Muscle layer of colon (tissue), 2 donors: ENCODE results near the gene ARID1B.

Source experiments
- H3K27ac ChIP-seq: one replicate; pipeline ENCODE4 v1.7.0; 2013; ENCODE audit warnings: low read depth, mild to moderate bottlenecking, low read length, moderate library complexity
- H3K27me3 ChIP-seq, 2 donors: one replicate each; pipeline ENCODE4 v1.7.0; 2013; ENCODE audit warnings: low read length in 2 of 2, mild to moderate bottlenecking in 2 of 2; ENCODE audit not compliant: insufficient read depth in 2 of 2, control insufficient read depth in 1 of 2
- H3K36me3 ChIP-seq: one replicate; pipeline ENCODE4 v1.7.0; 2013; ENCODE audit warnings: mild to moderate bottlenecking, low read length; ENCODE audit not compliant: insufficient read depth
- H3K4me1 ChIP-seq: one replicate; pipeline ENCODE4 v1.7.0; 2013; ENCODE audit warnings: mild to moderate bottlenecking, low read length; ENCODE audit not compliant: insufficient read depth
- H3K4me3 ChIP-seq, 2 donors: one replicate each; pipeline ENCODE4 v1.7.0; 2013; ENCODE audit warnings: low read length in 2 of 2, low read depth in 1 of 2, mild to moderate bottlenecking in 1 of 2, moderate library complexity in 1 of 2
- H3K9ac ChIP-seq: one replicate; pipeline ENCODE4 v1.7.0; 2013; ENCODE audit warnings: low read length
- H3K9me3 ChIP-seq: one replicate; pipeline ENCODE4 v1.7.0; 2013; ENCODE audit warnings: mild to moderate bottlenecking, low read length
- donor health status: abdominal sarcoma.
- donor health status: Adenocarcinoma of cecum.

Gene ARID1B

DNA sequence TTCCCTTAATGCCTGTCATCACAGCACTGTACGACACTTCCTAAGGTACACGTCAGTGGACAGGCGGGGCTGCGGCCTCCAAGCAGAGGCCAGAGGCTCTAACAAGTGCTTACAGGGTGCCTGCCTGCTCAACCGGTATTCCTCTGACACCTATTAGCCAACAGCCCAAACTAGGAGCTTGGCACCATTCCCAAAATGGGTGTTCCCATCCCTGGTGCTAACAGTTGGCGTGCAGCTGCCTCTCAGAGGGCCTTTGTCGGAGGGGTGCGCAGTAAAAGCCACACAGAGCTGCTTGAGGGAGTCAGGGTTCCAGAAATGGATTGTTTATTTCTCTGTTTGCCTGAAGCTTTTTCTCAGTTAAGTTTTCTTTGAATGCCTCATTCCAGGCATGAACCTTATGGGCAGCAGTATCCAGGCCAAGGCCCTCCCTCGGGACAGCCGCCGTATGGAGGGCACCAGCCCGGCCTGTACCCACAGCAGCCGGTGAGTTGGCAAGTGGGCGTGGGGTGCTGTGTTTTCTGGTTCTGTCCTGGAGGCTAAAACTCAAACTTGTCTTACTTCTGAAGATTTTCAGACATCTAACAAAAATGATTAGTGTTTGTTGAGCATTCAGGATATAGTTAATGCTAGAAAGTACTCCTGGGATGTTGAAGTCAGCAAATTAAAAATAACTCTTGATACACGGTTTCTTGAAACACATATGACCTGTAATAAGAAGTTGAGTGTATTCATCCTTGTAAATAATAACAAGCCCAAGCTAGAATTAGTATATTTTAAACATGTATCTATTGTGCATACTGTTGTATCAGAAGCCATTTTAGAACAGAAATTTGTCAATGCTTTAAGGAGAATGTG, 421.5 kb downstream of the ARID1B start:
- Histone ChIP-seq H3K9ac (no peak overlapping the region), H3K36me3 (peaks cover 36% of the 10 kb centered on the region), H3K4me1 (peaks cover 5% of the 10 kb centered on the region), H3K9me3 (no peaks in the 10 kb centered on the region), H3K4me3 (no peak overlapping the region), H3K27ac (no peak overlapping the region), H3K27me3 (no peaks in the 10 kb centered on the region)

DNA sequence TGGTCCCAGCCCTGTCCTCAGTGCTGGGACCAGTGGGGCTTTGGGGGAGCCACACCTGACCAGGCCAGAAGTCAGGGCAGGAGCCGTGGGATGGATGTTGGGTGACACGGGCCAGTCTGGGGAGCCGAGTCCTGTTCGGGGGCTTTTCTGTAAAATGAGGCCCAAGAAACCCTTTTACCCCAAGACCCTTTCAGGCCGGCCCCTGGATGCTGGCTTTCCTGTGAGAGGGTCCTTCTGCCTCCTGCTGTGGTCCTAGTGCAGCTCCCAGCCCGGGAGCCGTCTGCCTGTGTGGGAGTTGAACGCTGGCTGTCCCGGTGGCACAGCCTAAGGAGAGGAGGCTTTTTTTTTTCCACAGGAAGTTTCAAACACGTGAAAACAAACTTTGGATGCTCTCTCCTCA, 422.9 kb downstream of the ARID1B start:
- Histone ChIP-seq H3K27me3 (no peaks in the 10 kb centered on the region), H3K9ac (no peak overlapping the region), H3K4me1 (peaks cover 5% of the 10 kb centered on the region), H3K4me3 (no peak overlapping the region), H3K9me3 (no peaks in the 10 kb centered on the region), H3K36me3 (peaks cover 47% of the 10 kb centered on the region), H3K27ac (no peak overlapping the region)

DNA sequence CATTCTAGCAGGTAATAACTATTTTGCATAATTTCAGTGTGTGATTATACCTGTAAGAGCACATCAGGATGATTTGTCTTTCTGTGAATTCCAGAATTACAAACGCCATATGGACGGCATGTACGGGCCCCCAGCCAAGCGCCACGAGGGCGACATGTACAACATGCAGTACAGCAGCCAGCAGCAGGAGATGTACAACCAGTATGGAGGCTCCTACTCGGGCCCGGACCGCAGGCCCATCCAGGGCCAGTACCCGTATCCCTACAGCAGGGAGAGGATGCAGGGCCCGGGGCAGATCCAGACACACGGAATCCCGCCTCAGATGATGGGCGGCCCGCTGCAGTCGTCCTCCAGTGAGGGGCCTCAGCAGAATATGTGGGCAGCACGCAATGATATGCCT, 423.4 kb downstream of the ARID1B start:
- H3K4me1 ChIP-seq, result peaks cover 5% of the 10 kb centered on the region
- no peaks in the 10 kb centered on the region for H3K27me3 ChIP-seq
- H3K27ac ChIP-seq, result no peak overlapping the region
- no peaks in the 10 kb centered on the region for H3K9me3 ChIP-seq
- H3K36me3 ChIP-seq, result peaks cover 47% of the 10 kb centered on the region
- no peak overlapping the region for H3K4me3 ChIP-seq
- no peak overlapping the region for H3K9ac ChIP-seq

DNA sequence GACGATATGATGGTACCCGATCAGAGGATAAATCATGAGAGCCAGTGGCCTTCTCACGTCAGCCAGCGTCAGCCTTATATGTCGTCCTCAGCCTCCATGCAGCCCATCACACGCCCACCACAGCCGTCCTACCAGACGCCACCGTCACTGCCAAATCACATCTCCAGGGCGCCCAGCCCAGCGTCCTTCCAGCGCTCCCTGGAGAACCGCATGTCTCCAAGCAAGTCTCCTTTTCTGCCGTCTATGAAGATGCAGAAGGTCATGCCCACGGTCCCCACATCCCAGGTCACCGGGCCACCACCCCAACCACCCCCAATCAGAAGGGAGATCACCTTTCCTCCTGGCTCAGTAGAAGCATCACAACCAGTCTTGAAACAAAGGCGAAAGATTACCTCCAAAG, 423.9 kb downstream of the ARID1B start:
- Histone ChIP-seq H3K4me1 (peaks cover 5% of the 10 kb centered on the region), H3K27ac (no peak overlapping the region), H3K9me3 (no peaks in the 10 kb centered on the region), H3K4me3 (no peak overlapping the region), H3K36me3 (peaks cover 47% of the 10 kb centered on the region), H3K9ac (no peak overlapping the region), H3K27me3 (no peaks in the 10 kb centered on the region)

DNA sequence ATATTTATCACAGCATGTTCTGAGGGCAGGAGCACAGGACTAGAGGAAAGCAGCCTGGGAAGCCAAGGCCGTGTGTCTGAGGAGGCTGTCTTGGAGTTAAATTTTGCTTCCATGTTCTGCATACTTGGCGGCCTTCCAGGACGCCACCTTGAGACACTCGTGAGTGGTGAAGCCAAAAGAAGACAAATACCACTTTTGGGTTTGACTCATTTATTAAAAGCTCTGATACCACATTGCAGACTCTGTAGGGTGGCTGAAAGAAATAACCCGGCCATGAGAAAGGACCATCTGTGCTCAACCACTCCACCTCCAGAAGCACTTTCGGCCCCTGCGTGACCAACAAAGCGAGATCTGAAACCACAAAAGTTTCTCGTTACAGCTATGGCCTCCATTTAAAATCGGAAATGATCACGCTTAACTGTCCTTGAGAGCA, 426.1 kb downstream of the ARID1B start:
- peaks cover 3% of the 10 kb centered on the region for H3K4me1 ChIP-seq
- H3K9me3 ChIP-seq, result no peaks in the 10 kb centered on the region
- no peak overlapping the region for H3K27ac ChIP-seq
- H3K36me3 ChIP-seq, result peaks cover 51% of the 10 kb centered on the region
- no peaks in the 10 kb centered on the region for H3K27me3 ChIP-seq
- H3K4me3 ChIP-seq, result no peak overlapping the region
- no peak overlapping the region for H3K9ac ChIP-seq

DNA sequence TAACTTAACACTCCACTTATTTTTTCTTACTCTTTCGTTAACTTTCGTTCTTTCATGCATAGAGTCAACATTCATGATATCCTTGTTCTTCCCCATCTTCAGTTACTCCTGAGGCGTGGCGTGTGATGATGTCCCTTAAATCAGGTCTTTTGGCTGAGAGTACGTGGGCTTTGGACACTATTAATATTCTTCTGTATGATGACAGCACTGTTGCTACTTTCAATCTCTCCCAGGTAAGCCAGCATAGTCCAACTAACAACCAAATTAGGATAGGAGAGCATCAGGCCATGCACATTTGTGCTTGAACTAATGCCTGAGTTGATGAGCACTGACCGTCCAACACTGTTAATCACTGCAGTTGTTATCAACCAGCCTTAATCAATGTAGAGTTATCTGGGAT, 426.6 kb downstream of the ARID1B start:
- H3K9ac ChIP-seq, result no peak overlapping the region
- no peak overlapping the region for H3K27ac ChIP-seq
- H3K4me1 ChIP-seq, result no peaks in the 10 kb centered on the region
- H3K27me3 ChIP-seq, result no peaks in the 10 kb centered on the region
- H3K4me3 ChIP-seq, result no peak overlapping the region
- peaks cover 51% of the 10 kb centered on the region for H3K36me3 ChIP-seq
- no peaks in the 10 kb centered on the region for H3K9me3 ChIP-seq

DNA sequence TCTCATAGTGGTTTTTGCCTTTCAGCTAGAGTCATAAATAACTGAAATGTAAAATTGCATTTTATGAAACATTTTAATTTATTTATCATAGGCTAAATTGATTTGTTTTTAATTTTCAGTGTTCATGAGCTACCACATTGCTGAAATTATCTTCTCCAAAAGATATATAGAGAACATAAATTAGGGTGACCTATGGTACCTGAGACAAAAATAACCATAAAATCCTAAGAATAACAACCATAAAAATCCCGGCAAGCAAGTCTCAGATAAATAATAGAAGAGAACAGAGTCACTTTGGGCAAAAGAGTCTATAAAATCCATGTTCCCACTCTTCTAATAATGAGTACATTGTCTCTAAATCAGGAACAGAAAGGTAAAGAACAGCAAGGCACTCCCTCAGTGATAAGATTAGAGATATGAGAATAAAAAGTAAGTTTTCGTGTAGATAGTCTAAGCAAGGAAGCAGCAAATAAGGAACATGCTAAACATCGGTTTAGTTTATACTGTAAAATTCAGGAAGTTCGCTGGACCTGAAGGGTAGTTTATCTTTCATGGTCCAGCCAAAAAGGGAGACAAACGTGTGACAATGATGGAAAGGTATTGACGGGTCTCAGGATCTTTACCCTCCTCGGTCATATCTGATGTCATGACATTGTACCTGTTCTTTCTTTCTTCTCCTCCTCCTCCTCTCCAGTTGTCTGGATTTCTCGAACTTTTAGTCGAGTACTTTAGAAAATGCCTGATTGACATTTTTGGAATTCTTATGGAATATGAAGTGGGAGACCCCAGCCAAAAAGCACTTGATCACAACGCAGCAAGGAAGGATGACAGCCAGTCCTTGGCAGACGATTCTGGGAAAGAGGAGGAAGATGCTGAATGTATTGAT, 428.5 kb downstream of the ARID1B start:
- no peak overlapping the region for H3K27ac ChIP-seq
- no peak overlapping the region for H3K9ac ChIP-seq
- peaks cover 49% of the 10 kb centered on the region for H3K36me3 ChIP-seq
- no peaks in the 10 kb centered on the region for H3K9me3 ChIP-seq
- H3K27me3 ChIP-seq, result no peaks in the 10 kb centered on the region
- H3K4me1 ChIP-seq, result no peaks in the 10 kb centered on the region
- H3K4me3 ChIP-seq, result no peak overlapping the region

DNA sequence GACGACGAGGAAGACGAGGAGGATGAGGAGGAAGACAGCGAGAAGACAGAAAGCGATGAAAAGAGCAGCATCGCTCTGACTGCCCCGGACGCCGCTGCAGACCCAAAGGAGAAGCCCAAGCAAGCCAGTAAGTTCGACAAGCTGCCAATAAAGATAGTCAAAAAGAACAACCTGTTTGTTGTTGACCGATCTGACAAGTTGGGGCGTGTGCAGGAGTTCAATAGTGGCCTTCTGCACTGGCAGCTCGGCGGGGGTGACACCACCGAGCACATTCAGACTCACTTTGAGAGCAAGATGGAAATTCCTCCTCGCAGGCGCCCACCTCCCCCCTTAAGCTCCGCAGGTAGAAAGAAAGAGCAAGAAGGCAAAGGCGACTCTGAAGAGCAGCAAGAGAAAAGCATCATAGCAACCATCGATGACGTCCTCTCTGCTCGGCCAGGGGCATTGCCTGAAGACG, 429.2 kb downstream of the ARID1B start:
- Histone ChIP-seq H3K36me3 (peaks cover 42% of the 10 kb centered on the region), H3K4me1 (no peaks in the 10 kb centered on the region), H3K27ac (no peak overlapping the region), H3K9me3 (no peaks in the 10 kb centered on the region), H3K9ac (no peak overlapping the region), H3K27me3 (no peaks in the 10 kb centered on the region), H3K4me3 (no peak overlapping the region)

DNA sequence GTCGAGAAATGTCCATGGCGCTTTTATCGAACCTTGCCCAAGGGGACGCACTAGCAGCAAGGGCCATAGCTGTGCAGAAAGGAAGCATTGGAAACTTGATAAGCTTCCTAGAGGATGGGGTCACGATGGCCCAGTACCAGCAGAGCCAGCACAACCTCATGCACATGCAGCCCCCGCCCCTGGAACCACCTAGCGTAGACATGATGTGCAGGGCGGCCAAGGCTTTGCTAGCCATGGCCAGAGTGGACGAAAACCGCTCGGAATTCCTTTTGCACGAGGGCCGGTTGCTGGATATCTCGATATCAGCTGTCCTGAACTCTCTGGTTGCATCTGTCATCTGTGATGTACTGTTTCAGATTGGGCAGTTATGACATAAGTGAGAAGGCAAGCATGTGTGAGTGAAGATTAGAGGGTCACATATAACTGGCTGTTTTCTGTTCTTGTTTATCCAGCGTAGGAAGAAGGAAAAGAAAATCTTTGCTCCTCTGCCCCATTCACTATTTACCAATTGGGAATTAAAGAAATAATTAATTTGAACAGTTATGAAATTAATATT, 430.4 kb downstream of the ARID1B start:
- no peaks in the 10 kb centered on the region for H3K4me1 ChIP-seq

DNA sequence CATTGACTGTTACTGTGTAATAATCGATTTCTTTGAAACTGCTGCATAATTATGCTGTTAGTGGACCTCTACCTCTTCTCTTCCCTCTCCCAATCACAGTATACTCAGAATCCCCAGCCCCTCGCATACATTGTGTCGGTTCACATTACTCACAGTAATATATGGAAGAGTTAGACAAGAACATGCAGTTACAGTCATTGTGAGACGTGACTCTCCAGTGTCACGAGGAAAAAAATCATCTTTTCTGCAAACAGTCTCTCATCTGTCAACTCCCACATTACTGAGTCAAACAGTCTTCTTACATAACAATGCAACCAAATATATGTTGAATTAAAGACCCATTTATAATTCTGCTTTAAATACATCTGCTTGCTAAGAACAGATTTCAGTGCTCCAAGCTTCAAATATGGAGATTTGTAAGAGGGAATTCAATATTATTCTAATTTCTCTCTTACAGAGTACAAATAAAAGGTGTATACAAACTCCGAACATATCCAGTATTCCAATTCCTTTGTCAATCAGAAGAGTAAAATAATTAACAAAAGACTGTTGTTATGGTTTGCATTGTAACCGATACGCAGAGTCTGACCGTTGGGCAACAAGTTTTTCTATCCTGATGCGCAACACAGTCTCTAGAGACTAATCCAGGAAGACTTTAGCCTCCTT, 432.8 kb downstream of the ARID1B start:
- Histone ChIP-seq H3K27me3 (no peaks in the 10 kb centered on the region), H3K4me1 (no peaks in the 10 kb centered on the region), H3K9ac (no peak overlapping the region), H3K36me3 (peaks cover 25% of the 10 kb centered on the region), H3K27ac (no peak overlapping the region), H3K9me3 (no peaks in the 10 kb centered on the region), H3K4me3 (no peak overlapping the region)

More for the DNA sequence above, 430.4 kb downstream of the ARID1B start:
- peaks cover 42% of the 10 kb centered on the region for H3K36me3 ChIP-seq
- H3K27ac ChIP-seq, result no peak overlapping the region
- H3K27me3 ChIP-seq, result no peaks in the 10 kb centered on the region
- no peak overlapping the region for H3K9ac ChIP-seq
- no peak overlapping the region for H3K4me3 ChIP-seq
- no peaks in the 10 kb centered on the region for H3K9me3 ChIP-seq

DNA sequence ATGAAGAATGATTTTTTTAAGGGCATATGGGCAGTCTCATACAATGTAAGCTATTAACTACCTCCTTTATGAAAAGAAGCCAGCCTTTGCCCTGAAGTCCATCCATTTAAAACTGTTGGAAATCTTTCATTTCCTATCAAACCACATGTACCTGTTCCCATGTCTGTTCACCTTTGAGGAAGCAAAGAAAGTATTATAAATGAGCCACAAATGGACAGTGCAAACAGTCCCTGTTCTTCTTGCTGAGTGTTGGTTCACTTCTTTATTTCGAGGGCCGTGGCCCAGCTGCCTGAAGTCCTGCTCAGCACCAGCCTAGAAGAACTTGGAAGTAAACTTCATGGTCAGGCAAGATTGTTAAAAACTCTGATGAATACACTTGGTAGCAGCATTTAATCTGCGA, 433.8 kb downstream of the ARID1B start:
- H3K9me3 ChIP-seq, result no peaks in the 10 kb centered on the region
- H3K36me3 ChIP-seq, result peaks cover 24% of the 10 kb centered on the region
- no peaks in the 10 kb centered on the region for H3K27me3 ChIP-seq
- no peak overlapping the region for H3K9ac ChIP-seq
- H3K4me3 ChIP-seq, result no peak overlapping the region
- H3K27ac ChIP-seq, result no peak overlapping the region
- H3K4me1 ChIP-seq, result no peaks in the 10 kb centered on the region
